CD14-positive monocyte (primary cell): Measurements from ENCODE around the gene CCDC88B. TPM values are rescaled to one million over a fixed set of nuclear protein-coding genes. Genes with fewer than 3 reads are reported as not detected.

Experiments used
- DNase-seq, 3 donors: peaks; one replicate each; pipeline ENCODE4 v3.0.0-alpha.2; 2011 to 2022
- H2AFZ ChIP-seq: 2 replicates; pipeline ENCODE4 v1.6.0; 2012; ENCODE audit warnings: mild to moderate bottlenecking, low read depth, low read length, inconsistent platforms; ENCODE audit not compliant: insufficient read depth, poor library complexity, severe bottlenecking
- H3K27ac ChIP-seq, 2 donors: 1 replicate in 1 of 2; 2 replicates in 1 of 2; pipeline ENCODE4 v1.5.1; 2012 to 2013; ENCODE audit warnings: low read length in 2 of 2, control low read depth in 1 of 2, inconsistent platforms in 1 of 2, low read depth in 1 of 2, mild to moderate bottlenecking in 1 of 2
- H3K27me3 ChIP-seq, 2 donors: one replicate each; pipeline versions ENCODE4 v1.6.0 to v1.6.1; 2011 to 2013; ENCODE audit warnings: low read length in 2 of 2; ENCODE audit not compliant: control insufficient read depth in 2 of 2, insufficient read depth in 2 of 2
- H3K36me3 ChIP-seq, 2 donors: replicated peaks in 1 of 2; 1 replicate in 1 of 2; 2 replicates in 1 of 2; pipeline versions ENCODE4 v1.5.1 to v1.6.1; 2012 to 2013; ENCODE audit warnings: low read length in 2 of 2, control low read depth in 1 of 2, inconsistent platforms in 1 of 2, mild to moderate bottlenecking in 1 of 2; ENCODE audit not compliant: insufficient read depth in 2 of 2, control insufficient read depth in 1 of 2
- H3K4me1 ChIP-seq, 2 donors: 1 replicate in 1 of 2; 2 replicates in 1 of 2; pipeline versions ENCODE4 v1.5.1 to v1.6.1; 2012 to 2013; ENCODE audit warnings: low read length in 2 of 2, control low read depth in 1 of 2, inconsistent platforms in 1 of 2, mild to moderate bottlenecking in 1 of 2, moderate library complexity in 1 of 2; ENCODE audit not compliant: insufficient read depth in 2 of 2, control insufficient read depth in 1 of 2
- H3K4me2 ChIP-seq: replicated peaks from 2 replicates; pipeline ENCODE3; 2012; ENCODE audit warnings: low read length, moderate library complexity, mild to moderate bottlenecking; ENCODE audit not compliant: poor library complexity, severe bottlenecking; ENCODE audit errors: extremely low read depth
- H3K4me3 ChIP-seq, 3 experiments: fragments of 200-600 bp in 1 of 3; sonication (generic) in 1 of 3; replicated peaks in 1 of 3; 1 replicate in 2 of 3; 2 replicates in 1 of 3; pipeline ENCODE4 v1.5.1; 2011 to 2013; ENCODE audit warnings: low read length in 3 of 3, mild to moderate bottlenecking in 3 of 3, control low read depth in 2 of 3, low read depth in 2 of 3, inconsistent platforms in 1 of 3, moderate library complexity in 1 of 3
- H3K79me2 ChIP-seq: 2 replicates; pipeline ENCODE4 v1.6.0; 2012; ENCODE audit warnings: mild to moderate bottlenecking, control low read depth, inconsistent platforms, low read length, moderate library complexity; ENCODE audit not compliant: insufficient read depth
- H3K9ac ChIP-seq: 2 replicates; pipeline ENCODE4 v1.6.0; 2017; ENCODE audit warnings: low read length, mild to moderate bottlenecking; ENCODE audit not compliant: insufficient read depth, poor library complexity, severe bottlenecking
- H3K9me3 ChIP-seq, 2 donors: replicated peaks in 1 of 2; 1 replicate in 1 of 2; 2 replicates in 1 of 2; pipeline versions ENCODE4 v1.5.1 to v1.6.1; 2012 to 2013; ENCODE audit warnings: low read length in 2 of 2, control low read depth in 1 of 2; ENCODE audit not compliant: control insufficient read depth in 1 of 2, insufficient read depth in 1 of 2
- H4K20me1 ChIP-seq: 2 replicates; pipeline ENCODE4 v1.6.0; 2012; ENCODE audit warnings: mild to moderate bottlenecking, low read length, control low read depth, moderate library complexity; ENCODE audit not compliant: insufficient read depth
- H3K27ac Mint-ChIP-seq, 7 donors: one replicate each; pipeline ENCODE4 v1.8.0; 2020; ENCODE audit warnings: mild to moderate bottlenecking in 7 of 7, mixed read lengths in 7 of 7, moderate library complexity in 6 of 7, inconsistent platforms in 2 of 7
- H3K27me3 Mint-ChIP-seq, 3 donors: one replicate each; pipeline ENCODE4 v1.8.0; 2021 to 2022; ENCODE audit warnings: low read depth in 3 of 3, mild to moderate bottlenecking in 3 of 3, mixed read lengths in 3 of 3, moderate library complexity in 3 of 3, inconsistent platforms in 1 of 3
- H3K36me3 Mint-ChIP-seq, 2 donors: one replicate each; pipeline ENCODE4 v1.8.0; 2020; ENCODE audit warnings: mixed read lengths in 2 of 2, inconsistent platforms in 1 of 2, mild to moderate bottlenecking in 1 of 2
- H3K4me1 Mint-ChIP-seq: one replicate; pipeline ENCODE4 v1.8.0; 2020; ENCODE audit warnings: mild to moderate bottlenecking, mixed read lengths
- H3K4me3 Mint-ChIP-seq, 2 donors: one replicate each; pipeline ENCODE4 v1.8.0; 2020; ENCODE audit warnings: mild to moderate bottlenecking in 2 of 2, mixed read lengths in 2 of 2, moderate library complexity in 1 of 2
- H3K9me3 Mint-ChIP-seq, 7 donors: one replicate each; pipeline ENCODE4 v1.8.0; 2020 to 2022; ENCODE audit warnings: mixed read lengths in 7 of 7, mild to moderate bottlenecking in 6 of 7, moderate library complexity in 6 of 7, inconsistent platforms in 2 of 7
- CTCF ChIP-seq: fragments of 200-600 bp; IDR thresholded peaks from one replicate; pipeline ENCODE4 v1.8.0; 2022; ENCODE audit warnings: antibody characterized with exemption, mild to moderate bottlenecking
- WGBS: methylation state at CpG from one replicate; pipeline ENCODE4 v1.1.5; 2013; ENCODE audit warnings: missing lambda C conversion rate; ENCODE audit not compliant: insufficient coverage; 5-methylcytosine and 5-hydroxymethylcytosine counted together
- intact Hi-C, 2 donors: fragments of 100-400 bp; cut with micrococcal nuclease; formaldehyde crosslinking; loops; one replicate each; pipeline versions ENCODE4 v1.15.0 to v1.15.1; 2023
- polyA plus RNA-seq, 3 donors: library from polyadenylated mRNA; depleted of rRNA in 1 of 3; unstranded in 2 of 3; stranded (reverse) in 1 of 3; fragments of 300-500 nt in 2 of 3; fragments of >200 nt in 1 of 3; fragmentation: Illumina TruSeq in 2 of 3; gene quantifications; 1 replicate in 2 of 3; 2 replicates in 1 of 3; pipeline ENCODE4 v1.2.3, GENCODE V29; 2012 to 2021

CCDC88B gene
- polyA plus RNA-seq, 3 donors = 8.2 to 215 (median 18.9) TPM

DNA sequence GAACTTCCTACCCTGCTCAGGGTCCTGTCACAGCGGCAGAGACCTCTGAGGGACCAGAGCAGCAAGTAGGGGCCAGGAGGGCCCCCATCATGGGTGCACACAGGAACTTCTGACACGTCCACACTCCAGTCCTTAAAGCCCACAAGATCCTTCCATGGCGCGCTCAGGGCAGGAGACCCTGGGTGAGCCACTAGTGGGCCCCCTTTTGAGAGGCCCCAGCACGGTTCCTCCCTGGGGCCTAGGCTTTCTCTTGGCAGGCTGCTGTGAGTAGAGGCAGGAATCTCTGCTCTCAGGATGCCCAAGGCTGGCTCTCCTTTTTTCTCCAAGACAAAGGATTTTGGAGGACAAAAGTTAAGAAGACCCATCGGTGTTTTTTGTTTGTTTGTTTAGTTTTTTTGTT is 41.3 kb downstream of the CCDC88B start:
- Mint-ChIP-seq H3K4me1 (peaks cover 28% of the 10 kb centered on the region), H3K36me3 (peaks cover 0 to 1% of the 10 kb centered on the region in 2 donors), H3K9me3 (peaks cover 0 to under 1% (median 0%) of the 10 kb centered on the region in 7 donors), H3K4me3 (no peak overlapping the region), H3K27me3 (peaks cover 0 to 2% (median 1%) of the 10 kb centered on the region in 3 donors), H3K27ac (no peak overlapping the region)
- H3K9me3 ChIP-seq = no peaks in the 10 kb centered on the region
- H3K27me3 ChIP-seq = no peaks in the 10 kb centered on the region
- no peak overlapping the region for H3K27ac ChIP-seq
- no peak overlapping the region for H3K4me3 ChIP-seq
- H3K4me1 ChIP-seq = peaks cover 23 to 26% of the 10 kb centered on the region in 2 donors
- H4K20me1 ChIP-seq = no peaks in the 10 kb centered on the region
- no peak for DNase-seq
- H3K79me2 ChIP-seq = no peaks in the 10 kb centered on the region
- H3K9ac ChIP-seq = no peak overlapping the region
- 63% methylated on average over 5 of the region's 6 CpGs for WGBS
- no peak overlapping the region for H3K4me2 ChIP-seq
- H2AFZ ChIP-seq = no peak overlapping the region
- TF ChIP-seq CTCF = no peak
- H3K36me3 ChIP-seq = no peaks in the 10 kb centered on the region
- intact Hi-C loops = no loop called here

DNA sequence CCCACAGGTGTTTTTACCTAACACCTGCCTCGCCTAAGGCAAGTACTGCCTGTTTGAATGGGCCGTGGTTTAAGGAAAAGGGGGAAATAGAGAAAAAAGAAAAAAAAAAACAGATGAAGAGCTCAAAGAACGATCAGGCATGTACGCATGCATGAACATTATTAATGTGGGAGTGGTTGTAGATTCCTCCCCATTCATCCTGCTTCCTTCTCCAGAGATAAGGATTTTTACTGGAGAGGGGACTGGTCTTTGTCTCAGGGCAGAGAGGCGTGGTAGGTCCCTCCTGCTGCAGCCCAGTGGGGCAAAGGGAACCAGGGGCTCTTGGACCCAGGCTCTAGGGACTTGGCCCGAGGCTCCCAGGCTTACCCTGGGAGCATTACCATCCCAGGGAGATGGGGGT is 42.0 kb downstream of the CCDC88B start:
- Mint-ChIP-seq H3K9me3 (peaks cover 0 to 2% (median 0%) of the 10 kb centered on the region in 7 donors), H3K27me3 (peaks cover 0 to 4% (median 1%) of the 10 kb centered on the region in 3 donors), H3K4me3 (no peak overlapping the region), H3K27ac (no peak overlapping the region), H3K36me3 (peaks cover 0 to 1% of the 10 kb centered on the region in 2 donors), H3K4me1 (peaks cover 34% of the 10 kb centered on the region)
- no peak overlapping the region for H2AFZ ChIP-seq
- H3K27me3 ChIP-seq = no peaks in the 10 kb centered on the region
- H3K4me2 ChIP-seq = no peak overlapping the region
- no peaks in the 10 kb centered on the region for H3K9me3 ChIP-seq
- H3K79me2 ChIP-seq = no peaks in the 10 kb centered on the region
- TF ChIP-seq CTCF = no peak
- H3K4me1 ChIP-seq = peaks cover 30 to 33% of the 10 kb centered on the region in 2 donors
- DNase-seq = no peak
- no peak overlapping the region for H3K4me3 ChIP-seq
- no peak overlapping the region for H3K27ac ChIP-seq
- 83% methylated on average over 2 of the region's 6 CpGs for WGBS
- H3K36me3 ChIP-seq = no peaks in the 10 kb centered on the region
- intact Hi-C loops = no loop called here
- H3K9ac ChIP-seq = no peak overlapping the region
- no peaks in the 10 kb centered on the region for H4K20me1 ChIP-seq
